Testis (tissue), 3 donors: ENCODE measurements around the gene NELL1. TPM values are rescaled to one million over a fixed set of nuclear protein-coding genes. Genes with fewer than 3 reads are reported as not detected.

Experiments
- DNase-seq: peaks from one replicate; pipeline ENCODE4 v3.0.0-alpha.2; 2019
- H3K27ac ChIP-seq, 2 donors: fragments of 200-600 bp; sonication (generic); one replicate each; pipeline ENCODE4 v1.5.1; 2019
- H3K27me3 ChIP-seq: fragments of 200-600 bp; sonication (generic); one replicate; pipeline ENCODE4 v1.5.1; 2019
- H3K36me3 ChIP-seq: fragments of 200-600 bp; sonication (generic); one replicate; pipeline ENCODE4 v1.5.1; 2017; ENCODE audit warnings: low read depth; ENCODE audit errors: missing control alignments
- H3K4me1 ChIP-seq: fragments of 200-600 bp; sonication (generic); one replicate; pipeline ENCODE4 v1.5.1; 2019
- H3K4me3 ChIP-seq, 2 donors: fragments of 200-600 bp; sonication (generic); one replicate each; pipeline ENCODE4 v1.5.1; 2017 to 2019
- H3K9me3 ChIP-seq: fragments of 200-600 bp; sonication (generic); one replicate; pipeline ENCODE4 v1.5.1; 2017
- POLR2A ChIP-seq: fragments of 450-650 bp; IDR thresholded peaks from one replicate; pipeline ENCODE4 v1.6.1; 2017; ENCODE audit warnings: antibody characterized with exemption, mild to moderate bottlenecking, moderate library complexity
- WGBS, 2 donors: methylation state at CpG; one replicate each; pipeline ENCODE4 v1.1.5; 2018; 5-methylcytosine and 5-hydroxymethylcytosine counted together
- intact Hi-C: fragments of 100-400 bp; cut with DNase I; formaldehyde crosslinking; loops from one replicate; pipeline ENCODE4 v1.15.1; 2023; ENCODE audit warnings: low total_unique reads
- polyA plus RNA-seq: library from polyadenylated mRNA; stranded (reverse); fragments of 350-450 nt; fragmentation: Illumina TruSeq; extraction: RNeasy Lipid Tissue Mini Kit (QIAGEN cat#74804); gene quantifications from one replicate; pipeline ENCODE4 v1.2.3, GENCODE V29; 2014; ENCODE audit warnings: low read depth, low replicate concordance; ENCODE audit not compliant: insufficient read depth
- total RNA-seq, 2 donors: library from RNA; depleted of rRNA; stranded (reverse); fragments of >200 nt; gene quantifications; one replicate each; pipeline ENCODE4 v1.2.3, GENCODE V29; 2016
- TF ChIP-seq, protein P1 (sequence below), 3 experiments: fragments of 450-650 bp in 2 of 3; fragments of 200-600 bp in 1 of 3; sonication (generic) in 1 of 3; IDR thresholded peaks; one replicate each; pipeline ENCODE4 v1.5.1; 2016 to 2019; ENCODE audit warnings: antibody characterized with exemption in 3 of 3, mild to moderate bottlenecking in 2 of 3, moderate library complexity in 1 of 3

The NELL1 gene
- total and polyA plus RNA-seq, 3 donors from 2014 or later: 4.9 to 8.9 (median 7.0) TPM

DNA sequence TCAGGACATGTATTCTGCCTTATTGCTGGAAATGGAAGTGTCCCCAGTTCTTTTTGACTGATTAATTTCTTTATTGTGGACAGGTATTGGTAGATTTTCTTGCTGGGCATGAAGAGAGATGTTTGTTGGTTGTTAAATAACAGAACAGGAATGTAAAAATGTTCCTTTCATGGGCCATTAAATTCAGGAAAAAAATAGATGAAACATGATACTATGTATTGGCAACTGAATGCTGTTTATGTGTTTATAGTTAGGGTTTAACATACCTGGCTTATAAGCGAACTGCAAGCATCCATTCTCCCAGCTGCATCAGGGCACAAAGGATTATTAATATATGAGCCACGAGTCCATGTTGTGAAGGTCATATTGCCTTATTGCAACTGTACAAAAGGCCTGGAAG is 368.5 kb downstream of the NELL1 start:
- no peak for DNase-seq

DNA sequence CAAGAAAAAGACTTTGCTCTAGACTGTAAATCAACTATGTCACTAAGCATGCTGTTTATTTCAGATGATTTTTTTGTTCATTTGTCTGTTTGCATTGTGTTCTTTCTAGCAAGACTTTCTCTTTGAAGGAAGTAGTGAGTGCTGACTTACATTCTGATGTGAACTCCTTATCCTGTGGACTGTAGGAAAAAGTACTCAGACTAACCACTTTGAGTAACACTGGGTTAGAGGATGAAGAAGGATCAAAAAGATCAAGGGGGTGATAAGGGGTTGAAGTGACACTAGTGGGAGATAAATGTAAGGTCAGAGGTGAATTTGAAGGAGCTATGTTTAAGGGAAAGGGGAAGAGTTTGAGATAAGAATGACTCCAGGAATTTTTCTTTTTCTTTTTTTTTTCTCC is 369.4 kb downstream of the NELL1 start:
- TF ChIP-seq, protein P1, sequence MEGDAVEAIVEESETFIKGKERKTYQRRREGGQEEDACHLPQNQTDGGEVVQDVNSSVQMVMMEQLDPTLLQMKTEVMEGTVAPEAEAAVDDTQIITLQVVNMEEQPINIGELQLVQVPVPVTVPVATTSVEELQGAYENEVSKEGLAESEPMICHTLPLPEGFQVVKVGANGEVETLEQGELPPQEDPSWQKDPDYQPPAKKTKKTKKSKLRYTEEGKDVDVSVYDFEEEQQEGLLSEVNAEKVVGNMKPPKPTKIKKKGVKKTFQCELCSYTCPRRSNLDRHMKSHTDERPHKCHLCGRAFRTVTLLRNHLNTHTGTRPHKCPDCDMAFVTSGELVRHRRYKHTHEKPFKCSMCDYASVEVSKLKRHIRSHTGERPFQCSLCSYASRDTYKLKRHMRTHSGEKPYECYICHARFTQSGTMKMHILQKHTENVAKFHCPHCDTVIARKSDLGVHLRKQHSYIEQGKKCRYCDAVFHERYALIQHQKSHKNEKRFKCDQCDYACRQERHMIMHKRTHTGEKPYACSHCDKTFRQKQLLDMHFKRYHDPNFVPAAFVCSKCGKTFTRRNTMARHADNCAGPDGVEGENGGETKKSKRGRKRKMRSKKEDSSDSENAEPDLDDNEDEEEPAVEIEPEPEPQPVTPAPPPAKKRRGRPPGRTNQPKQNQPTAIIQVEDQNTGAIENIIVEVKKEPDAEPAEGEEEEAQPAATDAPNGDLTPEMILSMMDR (IDR thresholded peaks at IDR 0.05): no peak
- H3K4me1 ChIP-seq: no peaks in the 10 kb centered on the region
- no peak for DNase-seq
- no peak overlapping the region for H3K4me3 ChIP-seq
- intact Hi-C loops: no loop called here
- H3K9me3 ChIP-seq: no peaks in the 10 kb centered on the region
- no peaks in the 10 kb centered on the region for H3K27me3 ChIP-seq
- H3K36me3 ChIP-seq: no peaks in the 10 kb centered on the region
- H3K27ac ChIP-seq: no peak overlapping the region

More for the DNA sequence above, 368.5 kb downstream of the NELL1 start:
- no peaks in the 10 kb centered on the region for H3K9me3 ChIP-seq
- intact Hi-C loops: no loop called here
- no peak overlapping the region for H3K27ac ChIP-seq
- H3K4me3 ChIP-seq: no peak overlapping the region
- TF ChIP-seq, protein P1 (IDR thresholded peaks at IDR 0.05): no peak
- TF ChIP-seq POLR2A: no peak
- H3K36me3 ChIP-seq: no peaks in the 10 kb centered on the region
- H3K27me3 ChIP-seq: no peaks in the 10 kb centered on the region
- 57% methylated on average over 2 of the region's 2 CpGs for WGBS, 2 donors
- H3K4me1 ChIP-seq: no peaks in the 10 kb centered on the region

DNA sequence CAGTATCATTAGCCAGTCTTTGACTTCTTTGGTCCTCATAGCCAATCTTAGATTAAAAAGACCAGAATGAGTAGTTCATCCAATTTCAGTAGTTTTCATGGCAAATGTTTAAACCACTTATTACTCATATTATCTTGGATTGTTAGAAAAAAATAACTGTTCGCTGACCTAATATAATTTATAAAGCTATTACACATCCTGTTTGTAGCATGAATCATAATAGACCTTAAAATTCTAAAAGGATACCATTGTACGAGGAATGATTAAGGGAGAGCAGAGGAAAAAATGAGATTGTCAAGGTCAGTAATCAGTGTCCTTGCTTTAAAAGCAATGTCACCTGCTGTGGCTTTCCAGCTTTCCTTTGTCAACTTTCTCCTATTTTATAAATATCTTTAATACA is 371.2 kb downstream of the NELL1 start:
- Histone ChIP-seq H3K27ac (no peak overlapping the region), H3K9me3 (no peaks in the 10 kb centered on the region), H3K36me3 (no peaks in the 10 kb centered on the region), H3K27me3 (no peaks in the 10 kb centered on the region), H3K4me3 (no peak overlapping the region), H3K4me1 (no peaks in the 10 kb centered on the region)
- no peak for DNase-seq
- 57 to 65% methylated on average over 2 of the region's 2 CpGs for WGBS, 2 donors
- intact Hi-C loops: no loop called here
- TF ChIP-seq, protein P1 (IDR thresholded peaks at IDR 0.05): no peak
- no peak for TF ChIP-seq POLR2A

DNA sequence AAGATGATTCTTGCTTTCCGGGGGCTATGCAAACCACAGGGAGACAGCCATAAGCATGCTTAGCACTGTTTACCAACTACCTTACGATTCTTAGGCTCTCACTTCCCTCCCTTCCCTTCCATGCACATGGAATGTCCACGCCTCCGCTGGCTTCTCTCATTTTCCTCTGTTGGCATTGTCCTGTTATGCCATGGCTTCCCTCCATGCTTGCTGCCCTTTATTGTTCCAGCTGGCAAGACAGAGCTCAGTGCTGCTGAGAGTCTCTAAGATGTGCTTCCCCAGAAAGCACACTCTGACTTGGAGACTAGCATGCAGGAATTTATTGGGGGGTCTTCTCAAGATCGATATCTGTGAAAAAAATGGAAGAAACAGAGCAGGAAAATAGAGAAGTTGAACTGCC is 379.2 kb downstream of the NELL1 start:
- Histone ChIP-seq H3K4me1 (no peaks in the 10 kb centered on the region), H3K27ac (no peak overlapping the region), H3K9me3 (no peaks in the 10 kb centered on the region), H3K36me3 (no peaks in the 10 kb centered on the region), H3K4me3 (no peak overlapping the region), H3K27me3 (no peaks in the 10 kb centered on the region)
- TF ChIP-seq POLR2A: no peak
- TF ChIP-seq, protein P1 (IDR thresholded peaks at IDR 0.05): no peak
- no peak for DNase-seq
- intact Hi-C loops: no loop called here
- 78 to 82% methylated on average over 5 of the region's 5 CpGs for WGBS, 2 donors

DNA sequence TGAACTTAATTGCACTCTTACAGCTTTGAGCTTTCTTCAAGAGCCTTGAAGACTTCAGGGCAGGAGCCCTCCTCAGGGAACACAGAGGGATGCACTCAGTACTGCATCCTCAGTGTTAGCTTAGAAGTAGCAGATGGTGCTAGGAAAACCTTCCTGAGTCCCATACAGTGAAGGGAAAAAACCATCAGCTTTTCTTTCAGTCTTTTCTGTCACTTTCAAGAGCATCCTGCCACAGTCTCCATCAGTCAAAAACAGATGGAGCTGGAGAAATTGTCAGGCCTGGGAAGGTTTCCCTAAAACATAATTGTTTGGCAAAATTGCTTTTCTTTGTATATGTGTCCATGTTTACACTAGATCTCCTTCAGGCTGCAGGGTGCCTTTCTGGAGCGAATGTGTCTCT is 384.1 kb downstream of the NELL1 start:
- TF ChIP-seq, protein P1 (IDR thresholded peaks at IDR 0.05): no peak
- 80 to 83% methylated on average over 1 of the region's 1 CpG for WGBS, 2 donors
- Histone ChIP-seq H3K4me1 (no peaks in the 10 kb centered on the region), H3K27me3 (no peaks in the 10 kb centered on the region), H3K4me3 (no peak overlapping the region), H3K9me3 (no peaks in the 10 kb centered on the region), H3K27ac (no peak overlapping the region), H3K36me3 (no peaks in the 10 kb centered on the region)
- intact Hi-C loops: no loop called here
- DNase-seq: no peak
